Loucy (cell line): ENCODE results near the gene MAVS.
A peak's percentile ranks its signal among the peaks of the same experiment; 100 is the strongest.
"Not testable (repeated sequence)": the region's sequence is repeated elsewhere in the genome, so short reads cannot be mapped to it uniquely, and the experiment has no call there.

Source experiments
- H2AFZ ChIP-seq: fragments of 200-600 bp; sonication (generic); 2 replicates; pipeline ENCODE4 v1.6.0; 2016; ENCODE audit warnings: antibody characterized with exemption, mild to moderate bottlenecking, low read length, moderate library complexity
- H3F3A ChIP-seq: fragments of 200-600 bp; 2 replicates; pipeline ENCODE4 v1.6.0; 2016; ENCODE audit warnings: antibody characterized with exemption, low read depth, mild to moderate bottlenecking
- H3K27me3 ChIP-seq: fragments of 200-600 bp; sonication (generic); 2 replicates; pipeline ENCODE4 v1.6.1; 2014; ENCODE audit warnings: low read length, mild to moderate bottlenecking; ENCODE audit not compliant: insufficient read depth, poor library complexity, severe bottlenecking
- H3K36me3 ChIP-seq: fragments of 200-600 bp; sonication (generic); 2 replicates; pipeline ENCODE4 v1.6.1; 2016; ENCODE audit warnings: low read length; ENCODE audit not compliant: insufficient read depth
- H3K4me1 ChIP-seq: fragments of 200-600 bp; sonication (generic); 2 replicates; pipeline ENCODE4 v1.5.1; 2014; ENCODE audit warnings: low read length, mild to moderate bottlenecking; ENCODE audit not compliant: insufficient read depth, poor library complexity, severe bottlenecking
- H3K4me2 ChIP-seq: fragments of 200-600 bp; sonication (generic); 2 replicates; pipeline ENCODE4 v1.6.0; 2014; ENCODE audit warnings: antibody characterized with exemption, low read length, low read depth, mild to moderate bottlenecking; ENCODE audit not compliant: poor library complexity, severe bottlenecking
- H3K4me3 ChIP-seq: fragments of 200-600 bp; sonication (generic); 2 replicates; pipeline ENCODE4 v1.5.1; 2014; ENCODE audit warnings: low read length, mild to moderate bottlenecking, mixed read lengths; ENCODE audit not compliant: poor library complexity, severe bottlenecking
- H3K79me2 ChIP-seq: fragments of 200-600 bp; sonication (generic); 2 replicates; pipeline ENCODE4 v1.6.1; 2014; ENCODE audit warnings: low read length; ENCODE audit not compliant: insufficient read depth
- H3K9ac ChIP-seq: fragments of 200-600 bp; sonication (generic); 2 replicates; pipeline ENCODE4 v1.6.0; 2014; ENCODE audit warnings: mild to moderate bottlenecking, low read depth, low read length, moderate library complexity; ENCODE audit not compliant: poor library complexity, severe bottlenecking
- H3K9me2 ChIP-seq: fragments of 200-600 bp; sonication (generic); replicated peaks from 2 replicates; pipeline ENCODE4 v1.6.1; 2016; ENCODE audit warnings: low read depth, low read length, mixed read lengths
- H3K9me3 ChIP-seq: fragments of 200-600 bp; sonication (generic); 2 replicates; pipeline ENCODE4 v1.6.1; 2014; ENCODE audit warnings: mild to moderate bottlenecking, antibody characterized with exemption, low read length, low read depth; ENCODE audit not compliant: insufficient read depth
- H4K20me1 ChIP-seq: fragments of 200-600 bp; sonication (generic); 2 replicates; pipeline ENCODE4 v1.6.0; 2014; ENCODE audit warnings: antibody characterized with exemption, low read length, mild to moderate bottlenecking; ENCODE audit not compliant: insufficient read depth, poor library complexity, severe bottlenecking
- EZH2phosphoT487 ChIP-seq: fragments of 200-600 bp; IDR thresholded peaks from 2 replicates; pipeline ENCODE4 v1.6.1; 2018; ENCODE audit warnings: antibody characterized with exemption, mild to moderate bottlenecking, moderate library complexity, borderline replicate concordance
- TF ChIP-seq, protein P1 (sequence below): fragments of 200-600 bp; sonication (generic); conservative IDR thresholded peaks from 2 replicates; pipeline ENCODE4 v1.5.1; 2014; ENCODE audit warnings: mild to moderate bottlenecking, antibody characterized with exemption, low read length

The MAVS gene

DNA sequence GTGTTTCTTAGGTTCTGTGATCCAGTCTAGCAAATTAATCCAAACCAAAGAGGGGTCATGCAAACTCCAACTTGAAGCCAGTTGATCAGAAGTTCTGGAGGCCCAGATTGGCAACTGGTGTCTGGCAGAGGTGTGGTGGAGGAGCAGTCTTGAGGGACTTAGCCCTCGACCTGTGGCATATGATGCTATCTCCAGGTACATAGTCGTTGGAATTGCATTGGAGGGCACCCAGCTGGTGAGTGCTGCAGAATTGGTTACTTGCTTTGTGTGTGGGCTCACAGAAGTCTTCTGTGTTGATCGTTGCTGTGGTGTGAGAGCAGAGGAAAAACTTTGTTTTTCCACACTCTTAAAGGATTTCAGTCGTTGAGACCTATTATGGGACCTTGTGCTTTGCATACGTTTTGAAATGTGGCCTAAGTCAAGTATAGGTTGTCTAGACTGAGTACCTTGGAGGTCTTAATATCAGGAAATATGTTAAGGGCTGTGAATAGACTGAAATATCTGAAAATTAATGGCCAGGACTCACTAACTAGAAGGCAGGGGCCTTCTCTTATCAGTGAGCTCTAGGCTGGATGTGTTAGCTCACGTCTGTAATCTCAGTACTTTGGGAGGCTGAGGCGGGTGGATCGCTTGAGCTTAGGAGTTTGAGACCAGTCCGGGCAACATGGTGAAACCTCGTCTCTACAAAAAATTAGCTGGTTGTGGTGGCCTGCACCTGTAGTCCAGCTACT is 50.4 kb downstream of the MAVS start:
- Histone ChIP-seq H3K9ac (no peak overlapping the region), H3K4me2 (peak overlapping the region; percentile 96), H3K9me3 (no peaks in the 10 kb centered on the region), H3K4me1 (peaks cover 41% of the 10 kb centered on the region), H3K9me2 (no peaks in the 10 kb centered on the region), H3K27me3 (no peaks in the 10 kb centered on the region), H3K36me3 (peaks cover 3% of the 10 kb centered on the region; the same call in 1 of the 2 replicates), H3K79me2 (peaks cover 100% of the 10 kb centered on the region), H3F3A (no peaks in the 10 kb centered on the region), H4K20me1 (peaks cover 89% of the 10 kb centered on the region), H2AFZ (no peak overlapping the region), H3K4me3 (peak overlapping the region; percentile 49)
- TF ChIP-seq EZH2phosphoT487, result no peak
- TF ChIP-seq, protein P1, sequence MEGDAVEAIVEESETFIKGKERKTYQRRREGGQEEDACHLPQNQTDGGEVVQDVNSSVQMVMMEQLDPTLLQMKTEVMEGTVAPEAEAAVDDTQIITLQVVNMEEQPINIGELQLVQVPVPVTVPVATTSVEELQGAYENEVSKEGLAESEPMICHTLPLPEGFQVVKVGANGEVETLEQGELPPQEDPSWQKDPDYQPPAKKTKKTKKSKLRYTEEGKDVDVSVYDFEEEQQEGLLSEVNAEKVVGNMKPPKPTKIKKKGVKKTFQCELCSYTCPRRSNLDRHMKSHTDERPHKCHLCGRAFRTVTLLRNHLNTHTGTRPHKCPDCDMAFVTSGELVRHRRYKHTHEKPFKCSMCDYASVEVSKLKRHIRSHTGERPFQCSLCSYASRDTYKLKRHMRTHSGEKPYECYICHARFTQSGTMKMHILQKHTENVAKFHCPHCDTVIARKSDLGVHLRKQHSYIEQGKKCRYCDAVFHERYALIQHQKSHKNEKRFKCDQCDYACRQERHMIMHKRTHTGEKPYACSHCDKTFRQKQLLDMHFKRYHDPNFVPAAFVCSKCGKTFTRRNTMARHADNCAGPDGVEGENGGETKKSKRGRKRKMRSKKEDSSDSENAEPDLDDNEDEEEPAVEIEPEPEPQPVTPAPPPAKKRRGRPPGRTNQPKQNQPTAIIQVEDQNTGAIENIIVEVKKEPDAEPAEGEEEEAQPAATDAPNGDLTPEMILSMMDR, result no peak

GRCh38 chr20:3898181-3898580 is 51.5 kb downstream of the MAVS start:
- H3K9me2 ChIP-seq, H3K9me3 ChIP-seq, H2AFZ ChIP-seq, H3K27me3 ChIP-seq, H3K4me3 ChIP-seq, H3F3A ChIP-seq, H3K36me3 ChIP-seq, H3K9ac ChIP-seq: not testable (repeated sequence)
- Histone ChIP-seq H4K20me1 (peaks cover 89% of the 10 kb centered on the region), H3K4me2 (peak overlapping the region; percentile 96), H3K79me2 (peaks cover 100% of the 10 kb centered on the region), H3K4me1 (peaks cover 34% of the 10 kb centered on the region)

- TF ChIP-seq EZH2phosphoT487, result no peak
- TF ChIP-seq, protein P1, result no peak
- H2AFZ ChIP-seq, result no peak overlapping the region
- no peaks in the 10 kb centered on the region for H3K27me3 ChIP-seq
- no peaks in the 10 kb centered on the region for H3K9me2 ChIP-seq
- H4K20me1 ChIP-seq, result peaks cover 88% of the 10 kb centered on the region
- no peaks in the 10 kb centered on the region for H3F3A ChIP-seq
- H3K4me3 ChIP-seq, result no peak overlapping the region
- H3K4me2 ChIP-seq, result peak overlapping the region; percentile 96
- H3K9me3 ChIP-seq, result no peaks in the 10 kb centered on the region
- H3K4me1 ChIP-seq, result peaks cover 34% of the 10 kb centered on the region
- H3K9ac ChIP-seq, result no peak overlapping the region
- H3K36me3 ChIP-seq, result peaks cover 3% of the 10 kb centered on the region; the same call in 1 of the 2 replicates
- peaks cover 100% of the 10 kb centered on the region for H3K79me2 ChIP-seq
Measured at GRCh38 chr20:3898639-3899038, 52.0 kb downstream of the MAVS start.

- Histone ChIP-seq H3K4me2 (peak overlapping the region; percentile 96), H3K4me1 (peaks cover 29% of the 10 kb centered on the region), H4K20me1 (peaks cover 96% of the 10 kb centered on the region), H3F3A (no peaks in the 10 kb centered on the region), H3K36me3 (peaks cover 6% of the 10 kb centered on the region; the same call in 1 of the 2 replicates), H3K4me3 (no peak overlapping the region), H3K79me2 (peaks cover 100% of the 10 kb centered on the region), H2AFZ (no peak overlapping the region), H3K9ac (no peak overlapping the region), H3K27me3 (no peaks in the 10 kb centered on the region), H3K9me3 (no peaks in the 10 kb centered on the region), H3K9me2 (no peaks in the 10 kb centered on the region)
- TF ChIP-seq EZH2phosphoT487, result no peak
- TF ChIP-seq, protein P1, result no peak
Measured at GRCh38 chr20:3900187-3900604, 53.6 kb downstream of the MAVS start.
